GM06990 (cell line): ENCODE measurements around the gene SF3B3.
"Not testable (repeated sequence)": the region's sequence is repeated elsewhere in the genome, so short reads cannot be mapped to it uniquely, and the experiment has no call there.

Experiments
- DNase-seq: peaks from one replicate; pipeline ENCODE4 v3.0.0-alpha.2; 2011; ENCODE audit not compliant: insufficient read length; ENCODE audit errors: extremely low read depth
- H3K27me3 ChIP-seq: replicated peaks from 2 replicates; pipeline ENCODE4 v1.6.0; 2011; ENCODE audit warnings: low read length; ENCODE audit not compliant: control insufficient read depth, insufficient read depth
- H3K36me3 ChIP-seq: 2 replicates; pipeline ENCODE4 v1.5.1; 2011; ENCODE audit warnings: low read length; ENCODE audit not compliant: control insufficient read depth, insufficient read depth
- H3K4me3 ChIP-seq: replicated peaks from 2 replicates; pipeline ENCODE4 v1.5.1; 2011; ENCODE audit warnings: low read depth, mild to moderate bottlenecking, control low read depth, low read length
- CTCF ChIP-seq: IDR thresholded peaks from 2 replicates; pipeline ENCODE4 v1.5.1; 2011; ENCODE audit warnings: low read length, control low read depth, mild to moderate bottlenecking, inconsistent platforms; ENCODE audit not compliant: insufficient read depth, poor library complexity, severe bottlenecking

Gene SF3B3

GRCh38 chr16:70520612-70521297 is 2.9 kb upstream of the SF3B3 start:
- no peak for TF ChIP-seq CTCF
- Histone ChIP-seq H3K4me3 (peak overlapping the region; percentile 25; the same call in 1 of the 2 replicates), H3K27me3 (no peaks in the 10 kb centered on the region), H3K36me3 (peaks cover 6% of the 10 kb centered on the region)
- peak; percentile 50 for DNase-seq

GRCh38 chr16:70522216-70523075 is 1.2 kb upstream of the SF3B3 start:
- peak; percentile 45 for DNase-seq
- H3K27me3 ChIP-seq = no peaks in the 10 kb centered on the region
- peaks cover 4% of the 10 kb centered on the region for H3K36me3 ChIP-seq
- TF ChIP-seq CTCF = no peak
- peak overlapping the region; percentile 89 for H3K4me3 ChIP-seq

- no peak for TF ChIP-seq CTCF
- DNase-seq = peak; percentile 88
- no peaks in the 10 kb centered on the region for H3K27me3 ChIP-seq
- H3K4me3 ChIP-seq = peak within 1 kb of the TSS; percentile 89
- peaks cover 2% of the 10 kb centered on the region for H3K36me3 ChIP-seq
These were observed 407 bp upstream of the SF3B3 start, which contains the start of gene COG4 for GRCh38 chr16:70523076-70523742. TSS of gene COG4 (minus strand) at chr16:70523554. CDS start at chr16:70523543, 11 bp downstream.

GRCh38 chr16:70524399-70524825 is 796 bp downstream of the SF3B3 start:
- not testable (repeated sequence) for DNase-seq, H3K27me3 ChIP-seq, H3K36me3 ChIP-seq
- H3K4me3 ChIP-seq = peak overlapping the region; percentile 89

- H3K36me3 ChIP-seq = peaks cover 7% of the 10 kb centered on the region
- no peak for DNase-seq
These were observed 2.8 kb downstream of the SF3B3 start for GRCh38 chr16:70526403-70526802.

More at GRCh38 chr16:70526403-70526802, 2.8 kb downstream of the SF3B3 start:
- Histone ChIP-seq H3K4me3 (peak overlapping the region; percentile 39), H3K27me3 (no peaks in the 10 kb centered on the region)
- TF ChIP-seq CTCF = no peak
